NT2/D1 (cell line): ENCODE data around the gene NPAS2.

ENCODE experiments used
- SUZ12 ChIP-seq: IDR thresholded peaks from 2 replicates; pipeline ENCODE4 v1.6.1; 2011; ENCODE audit not compliant: insufficient read length, insufficient read depth; ENCODE audit errors: extremely low read depth
- ZNF274 ChIP-seq: IDR thresholded peaks from 2 replicates; pipeline ENCODE4 v1.6.1; 2011; ENCODE audit warnings: mild to moderate bottlenecking, low read depth, low read length

GRCh38 chr2:100929147-100929546 is 109.2 kb downstream of the NPAS2 start:
- no peak for TF ChIP-seq ZNF274
- no peak for TF ChIP-seq SUZ12
